Esophagus squamous epithelium (tissue), 5 donors: ENCODE data around the gene PIEZO1. TPM values are rescaled to one million over a fixed set of nuclear protein-coding genes. Genes with fewer than 3 reads are reported as not detected.

Source experiments
- DNase-seq: peaks from one replicate; lab custom pipeline; 2025; lab: John Stamatoyannopoulos, UW
- H3K27ac ChIP-seq, 4 donors: fragments of 200-600 bp; sonication (generic); one replicate each; pipeline ENCODE4 v1.5.1; 2016 to 2019; ENCODE audit warnings: mild to moderate bottlenecking in 1 of 4
- H3K27me3 ChIP-seq, 4 donors: fragments of 200-600 bp; sonication (generic); 1 replicate in 3 of 4; 2 replicates in 1 of 4; pipeline versions ENCODE4 v1.5.1 to v1.6.0; 2017 to 2021; ENCODE audit warnings: antibody characterized with exemption in 1 of 4
- H3K36me3 ChIP-seq, 3 donors: fragments of 200-600 bp; sonication (generic); one replicate each; pipeline ENCODE4 v1.5.1; 2016 to 2019
- H3K4me1 ChIP-seq, 3 donors: fragments of 200-600 bp; sonication (generic); one replicate each; pipeline ENCODE4 v1.5.1; 2017 to 2019
- H3K4me3 ChIP-seq, 4 donors: fragments of 200-600 bp; sonication (generic); 1 replicate in 3 of 4; 2 replicates in 1 of 4; pipeline ENCODE4 v1.5.1; 2016 to 2019; ENCODE audit warnings: mild to moderate bottlenecking in 2 of 4, moderate library complexity in 1 of 4
- H3K9me3 ChIP-seq, 3 donors: fragments of 200-600 bp; sonication (generic); one replicate each; pipeline ENCODE4 v1.5.1; 2016 to 2019
- POLR2A ChIP-seq, 4 donors: fragments of 450-650 bp; IDR thresholded peaks; one replicate each; pipeline ENCODE4 v1.6.1; 2017; ENCODE audit warnings: antibody characterized with exemption in 4 of 4, mild to moderate bottlenecking in 4 of 4, moderate library complexity in 3 of 4
- WGBS, 2 donors: methylation state at CpG; one replicate each; pipeline ENCODE4 v1.1.5; 2018; 5-methylcytosine and 5-hydroxymethylcytosine counted together
- intact Hi-C: fragments of 100-400 bp; cut with DNase I; formaldehyde crosslinking; loops from one replicate; pipeline ENCODE4 v1.15.0; 2022
- total RNA-seq, 4 donors: library from RNA; depleted of rRNA; stranded (reverse); fragments of >200 nt; gene quantifications; one replicate each; pipeline ENCODE4 v1.1.0, GENCODE V29; 2016
- TF ChIP-seq, protein P1 (sequence below), 6 experiments: fragments of 450-650 bp in 4 of 6; fragments of 200-600 bp in 2 of 6; sonication (generic) in 2 of 6; IDR thresholded peaks; one replicate each; pipeline ENCODE4 v1.5.1; 2016 to 2019; ENCODE audit warnings: antibody characterized with exemption in 6 of 6, mild to moderate bottlenecking in 4 of 6, moderate library complexity in 4 of 6
- donor health status: DM: yes; HTN: yes; CAD: no.

Gene PIEZO1
- total RNA-seq, 4 donors from 2014 or later, result 46.0 to 131 (median 103) TPM

DNA sequence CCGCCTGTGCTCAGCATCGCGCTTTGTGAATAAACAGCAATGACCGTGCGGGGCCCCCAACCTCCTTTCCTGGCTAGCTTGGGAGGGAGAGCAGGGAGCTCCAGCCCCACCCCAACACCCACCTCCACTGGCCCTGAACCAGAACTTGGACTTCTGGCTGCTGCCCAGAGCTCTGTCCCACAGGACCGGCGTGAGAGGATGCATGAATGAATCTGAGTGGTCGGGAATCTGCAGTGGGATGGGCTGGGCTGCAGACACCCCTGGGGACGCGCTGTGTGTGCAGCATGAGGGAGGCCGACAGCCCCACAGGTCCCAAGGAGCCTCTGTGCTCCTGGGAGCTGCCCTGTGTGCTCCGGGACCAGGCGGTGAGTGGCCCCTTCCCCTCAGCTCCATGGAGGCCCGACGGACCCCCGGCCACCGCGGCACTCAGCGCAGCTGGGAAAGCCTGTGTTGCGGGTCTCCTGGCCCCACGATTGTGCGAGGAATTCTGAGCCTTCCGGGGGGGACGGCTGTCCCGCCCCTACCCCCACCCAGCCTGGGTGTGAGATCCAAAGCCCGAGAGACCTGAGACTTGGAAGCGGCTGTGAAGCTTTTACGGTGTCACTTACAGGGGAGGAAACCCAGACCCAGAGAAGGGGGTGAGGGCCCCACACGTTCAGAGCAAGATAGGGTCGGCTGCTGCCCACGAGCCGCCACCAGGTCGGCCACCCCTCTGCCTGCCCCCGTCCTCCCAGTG lies 5.4 kb downstream of the PIEZO1 start:
- TF ChIP-seq, protein P1, sequence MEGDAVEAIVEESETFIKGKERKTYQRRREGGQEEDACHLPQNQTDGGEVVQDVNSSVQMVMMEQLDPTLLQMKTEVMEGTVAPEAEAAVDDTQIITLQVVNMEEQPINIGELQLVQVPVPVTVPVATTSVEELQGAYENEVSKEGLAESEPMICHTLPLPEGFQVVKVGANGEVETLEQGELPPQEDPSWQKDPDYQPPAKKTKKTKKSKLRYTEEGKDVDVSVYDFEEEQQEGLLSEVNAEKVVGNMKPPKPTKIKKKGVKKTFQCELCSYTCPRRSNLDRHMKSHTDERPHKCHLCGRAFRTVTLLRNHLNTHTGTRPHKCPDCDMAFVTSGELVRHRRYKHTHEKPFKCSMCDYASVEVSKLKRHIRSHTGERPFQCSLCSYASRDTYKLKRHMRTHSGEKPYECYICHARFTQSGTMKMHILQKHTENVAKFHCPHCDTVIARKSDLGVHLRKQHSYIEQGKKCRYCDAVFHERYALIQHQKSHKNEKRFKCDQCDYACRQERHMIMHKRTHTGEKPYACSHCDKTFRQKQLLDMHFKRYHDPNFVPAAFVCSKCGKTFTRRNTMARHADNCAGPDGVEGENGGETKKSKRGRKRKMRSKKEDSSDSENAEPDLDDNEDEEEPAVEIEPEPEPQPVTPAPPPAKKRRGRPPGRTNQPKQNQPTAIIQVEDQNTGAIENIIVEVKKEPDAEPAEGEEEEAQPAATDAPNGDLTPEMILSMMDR (IDR thresholded peaks at IDR 0.05), result no peak
- TF ChIP-seq POLR2A (IDR thresholded peaks at IDR 0.05), result no peak
- Histone ChIP-seq H3K27me3 (no peaks in the 10 kb centered on the region), H3K4me3 (peak overlapping the region in 1 of 4 donors; percentile 16), H3K9me3 (no peaks in the 10 kb centered on the region), H3K27ac (peak overlapping the region; percentile 29 to 98 (median 94)), H3K4me1 (peaks cover 53 to 86% (median 67%) of the 10 kb centered on the region in 3 donors), H3K36me3 (peaks cover 0 to 21% (median 0%) of the 10 kb centered on the region in 3 donors)
- WGBS, 2 donors, result 56 to 80% methylated on average over 3 to 6 of the region's 34 CpGs
- no peak for DNase-seq
- intact Hi-C loops, result no loop called here

DNA sequence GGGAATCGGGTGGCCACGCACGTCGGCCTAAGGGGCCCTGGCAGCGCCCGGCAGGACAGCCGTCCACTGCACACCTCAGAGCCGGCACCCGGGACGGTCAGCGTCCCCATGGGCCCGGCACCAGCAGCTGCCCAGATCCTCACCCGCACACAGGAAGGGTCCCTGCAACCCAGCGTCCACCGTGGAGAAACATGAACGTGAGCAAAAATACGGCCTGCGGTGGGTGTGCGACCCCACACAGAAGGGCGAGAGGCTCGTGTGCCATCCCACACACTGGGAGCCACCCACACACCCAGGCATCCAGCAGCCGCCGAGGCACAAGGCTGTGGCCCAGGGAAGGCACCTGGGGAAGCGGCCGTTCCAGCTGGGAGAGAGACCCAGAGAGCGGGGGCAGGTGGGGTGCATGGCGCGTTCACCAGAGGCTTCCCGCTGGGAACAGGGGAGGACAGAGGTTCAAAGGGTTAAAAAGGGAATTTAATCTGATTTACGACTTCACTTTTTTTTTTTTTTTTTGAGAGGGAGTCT lies 6.4 kb downstream of the PIEZO1 start:
- Histone ChIP-seq H3K4me1 (peaks cover 58 to 90% (median 72%) of the 10 kb centered on the region in 3 donors), H3K36me3 (peaks cover 0 to 21% (median 0%) of the 10 kb centered on the region in 3 donors), H3K9me3 (no peaks in the 10 kb centered on the region), H3K4me3 (no peak overlapping the region), H3K27me3 (no peaks in the 10 kb centered on the region), H3K27ac (peak overlapping the region; percentile 16 to 94 (median 86))
- 74 to 84% methylated on average over 9 to 13 of the region's 30 CpGs for WGBS, 2 donors
- TF ChIP-seq, protein P1 (IDR thresholded peaks at IDR 0.05), result no peak
- no peak for TF ChIP-seq POLR2A (IDR thresholded peaks at IDR 0.05)
- intact Hi-C loops, result no loop called here
- no peak for DNase-seq

DNA sequence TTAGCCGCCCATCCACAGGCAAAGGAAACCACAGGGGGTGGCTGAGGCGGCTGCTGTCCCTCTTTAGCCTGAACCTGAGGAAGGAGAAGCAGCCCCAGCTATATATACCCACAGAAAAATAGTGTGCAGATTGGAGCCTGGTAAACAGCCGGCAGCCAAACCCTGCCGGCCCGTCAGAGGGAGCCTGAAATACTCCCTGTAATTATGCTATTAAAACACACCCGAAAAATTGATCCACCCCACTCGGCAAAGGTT lies 6.8 kb downstream of the PIEZO1 start:
- Histone ChIP-seq H3K4me1 (peaks cover 58 to 90% (median 73%) of the 10 kb centered on the region in 3 donors), H3K9me3 (no peaks in the 10 kb centered on the region), H3K27ac (peak overlapping the region; percentile 16 to 94 (median 86)), H3K4me3 (no peak overlapping the region), H3K27me3 (no peaks in the 10 kb centered on the region), H3K36me3 (peaks cover 0 to 21% (median 0%) of the 10 kb centered on the region in 3 donors)
- DNase-seq, result no peak
- intact Hi-C loops, result no loop called here
- TF ChIP-seq, protein P1 (IDR thresholded peaks at IDR 0.05), result no peak
- TF ChIP-seq POLR2A (IDR thresholded peaks at IDR 0.05), result no peak
- no CpG with 5 or more reads among the region's 7 CpGs for WGBS, 2 donors

DNA sequence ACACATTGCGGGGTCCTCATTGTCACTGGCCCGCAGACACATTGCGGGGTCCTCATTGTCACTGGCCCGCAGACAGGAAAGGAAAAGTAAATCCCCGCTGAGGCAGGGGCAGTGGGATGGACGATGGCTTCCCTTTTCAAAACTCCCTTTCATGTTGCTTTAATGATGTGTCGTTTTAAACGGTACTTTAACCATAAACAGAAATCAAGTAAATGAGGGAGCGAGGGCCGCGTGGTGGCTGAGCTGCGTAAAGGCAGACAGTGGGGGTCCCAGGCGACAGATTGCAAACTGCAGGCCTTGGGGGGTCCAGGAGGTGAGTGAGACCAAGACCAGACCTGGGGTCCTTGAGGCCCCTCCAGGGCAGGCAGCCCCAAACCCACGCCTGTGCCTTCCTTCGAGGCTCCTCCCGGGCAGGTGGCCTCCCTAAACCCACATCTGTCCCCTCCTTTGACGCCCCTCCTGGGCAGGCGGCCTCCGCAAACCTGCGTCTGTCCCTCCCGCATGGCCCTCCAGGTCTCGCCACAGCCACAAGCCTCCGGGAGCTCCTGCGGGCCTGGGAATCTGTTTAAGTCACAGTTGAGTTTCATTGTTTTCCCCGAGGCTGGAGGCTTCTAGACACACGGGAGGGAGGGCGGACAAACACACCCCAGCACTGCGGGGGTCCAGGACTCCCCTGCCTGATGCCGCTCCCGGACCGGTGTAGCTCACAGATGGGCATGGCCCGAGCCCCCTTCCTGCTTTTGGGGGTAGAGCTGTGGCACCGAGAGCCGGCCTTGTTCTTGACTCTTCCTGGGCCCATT lies 7.3 kb downstream of the PIEZO1 start:
- 75 to 87% methylated on average over 18 to 20 of the region's 34 CpGs for WGBS, 2 donors

More for the DNA sequence above, 7.3 kb downstream of the PIEZO1 start:
- H3K27ac ChIP-seq, result peak overlapping the region; percentile 16 to 94 (median 86)
- DNase-seq, result no peak
- H3K27me3 ChIP-seq, result no peaks in the 10 kb centered on the region
- peaks cover 59 to 90% (median 73%) of the 10 kb centered on the region in 3 donors for H3K4me1 ChIP-seq
- TF ChIP-seq, protein P1 (IDR thresholded peaks at IDR 0.05), result no peak
- no peak for TF ChIP-seq POLR2A (IDR thresholded peaks at IDR 0.05)
- H3K36me3 ChIP-seq, result peaks cover 0 to 21% (median 0%) of the 10 kb centered on the region in 3 donors
- H3K9me3 ChIP-seq, result no peaks in the 10 kb centered on the region
- intact Hi-C loops, result no loop called here
- no peak overlapping the region for H3K4me3 ChIP-seq
